Keratinocyte (primary cell): Measurements from ENCODE around the gene GOLT1A. TPM values are rescaled to one million over a fixed set of nuclear protein-coding genes. Genes with fewer than 3 reads are reported as not detected.

Source experiments
- DNase-seq: peaks from one replicate; pipeline ENCODE4 v3.0.0-alpha.2; 2011; ENCODE audit warnings: low read depth, missing footprints, low spot score
- FAIRE-seq: peaks from 2 replicates; lab custom pipeline; 2011; peaks lifted over from hg19 to GRCh38; lab: Jason Lieb, UNC
- H2AFZ ChIP-seq: 2 replicates; pipeline ENCODE4 v1.6.0; 2012; ENCODE audit warnings: low read length, control low read depth, inconsistent platforms; ENCODE audit not compliant: control insufficient read depth
- H3K27ac ChIP-seq: 2 replicates; pipeline ENCODE4 v1.5.1; 2011; ENCODE audit warnings: low read length; ENCODE audit not compliant: control insufficient read depth, insufficient read depth
- H3K27me3 ChIP-seq: 3 replicates; pipeline ENCODE4 v1.6.0; 2011; ENCODE audit warnings: low read length; ENCODE audit not compliant: control insufficient read depth, insufficient read depth; ENCODE audit errors: extremely low read depth
- H3K36me3 ChIP-seq, 2 experiments: 2 replicates in 1 of 2; 3 replicates in 1 of 2; pipeline ENCODE4 v1.5.1; 2011; ENCODE audit warnings: low read length in 2 of 2, mild to moderate bottlenecking in 1 of 2; ENCODE audit not compliant: control insufficient read depth in 2 of 2, insufficient read depth in 2 of 2; ENCODE audit errors: extremely low read depth in 1 of 2
- H3K4me1 ChIP-seq: 3 replicates; pipeline ENCODE4 v1.5.1; 2011; ENCODE audit warnings: low read length; ENCODE audit not compliant: control insufficient read depth, insufficient read depth; ENCODE audit errors: extremely low read depth
- H3K4me2 ChIP-seq: 3 replicates; pipeline ENCODE4 v1.6.0; 2011; ENCODE audit warnings: low read depth, low read length; ENCODE audit not compliant: control insufficient read depth, insufficient read depth; ENCODE audit errors: extremely low read depth
- H3K4me3 ChIP-seq, 3 experiments: fragments of 200-600 bp in 1 of 3; sonication (generic) in 1 of 3; 2 replicates in 2 of 3; 3 replicates in 1 of 3; pipeline ENCODE4 v1.5.1; 2011 to 2016; ENCODE audit warnings: low read length in 3 of 3, mild to moderate bottlenecking in 3 of 3, control low read depth in 2 of 3, inconsistent platforms in 1 of 3, low read depth in 1 of 3, mixed read lengths in 1 of 3, mixed run types in 1 of 3, moderate library complexity in 1 of 3; ENCODE audit not compliant: control insufficient read depth in 2 of 3, insufficient read depth in 2 of 3; ENCODE audit errors: extremely low read depth in 1 of 3
- H3K79me2 ChIP-seq: 2 replicates; pipeline ENCODE4 v1.6.0; 2012; ENCODE audit warnings: low read length; ENCODE audit not compliant: control insufficient read depth, insufficient read depth
- H3K9ac ChIP-seq: 3 replicates; pipeline ENCODE4 v1.6.0; 2011; ENCODE audit warnings: low read length; ENCODE audit not compliant: control insufficient read depth, insufficient read depth; ENCODE audit errors: extremely low read depth
- H3K9me1 ChIP-seq: 3 replicates; pipeline ENCODE4 v1.6.0; 2011; ENCODE audit warnings: low read length; ENCODE audit not compliant: control insufficient read depth, insufficient read depth; ENCODE audit errors: extremely low read depth
- H3K9me3 ChIP-seq: 2 replicates; pipeline ENCODE4 v1.5.1; 2012; ENCODE audit warnings: low read depth, low read length; ENCODE audit not compliant: control insufficient read depth
- H4K20me1 ChIP-seq: 3 replicates; pipeline ENCODE4 v1.6.0; 2011; ENCODE audit warnings: low read length; ENCODE audit not compliant: control insufficient read depth, insufficient read depth; ENCODE audit errors: extremely low read depth
- CTCF ChIP-seq, 3 experiments: IDR thresholded peaks in 1 of 3; conservative IDR thresholded peaks in 1 of 3; optimal IDR thresholded peaks in 1 of 3; 2 replicates in 2 of 3; 3 replicates in 1 of 3; pipeline versions ENCODE3 to v1.5.1; 2011; ENCODE audit warnings: low read length in 3 of 3, mild to moderate bottlenecking in 3 of 3, moderate library complexity in 2 of 3, control low read depth in 1 of 3, inconsistent platforms in 1 of 3; ENCODE audit not compliant: insufficient read depth in 2 of 3; ENCODE audit errors: extremely low read depth in 1 of 3
- EZH2 ChIP-seq: IDR thresholded peaks from one replicate; pipeline ENCODE4 v1.6.1; 2012; ENCODE audit warnings: inconsistent platforms, mild to moderate bottlenecking, low read length, moderate library complexity
- dilution Hi-C: fragments of 300-500 bp; cut with MboI; formaldehyde crosslinking; loops from one replicate; pipeline ENCODE4 v1.7.0; 2020; ENCODE audit warnings: low sequenced_read_pairs; ENCODE audit not compliant: extremely low pct_ligation_motif_present
- polyA plus RNA-seq, 5 experiments: library from polyadenylated mRNA; depleted of rRNA in 3 of 5; stranded (reverse) in 3 of 5; stranded (forward) in 1 of 5; unstranded in 1 of 5; fragments of >200 nt; gene quantifications; 1 replicate in 1 of 5; 2 replicates in 3 of 5; 3 replicates in 1 of 5; pipeline versions ENCODE4 v1.2.1 to v1.2.3, GENCODE V29; 2011 to 2012; ENCODE audit warnings: missing spikeins in 2 of 5, low read depth in 1 of 5, low replicate concordance in 1 of 5

The GOLT1A gene
- polyA plus RNA-seq, 1 donor (not counting 4 experiments of a cell fraction or from before 2014, with no cell fraction given) = 0.46 TPM

- Histone ChIP-seq H3K27ac (no peak overlapping the region), H4K20me1 (no peaks in the 10 kb centered on the region), H3K4me2 (no peak overlapping the region), H3K27me3 (no peaks in the 10 kb centered on the region), H3K79me2 (no peaks in the 10 kb centered on the region), H3K4me3 (no peak overlapping the region), H3K36me3 (no peaks in the 10 kb centered on the region), H3K9ac (no peak overlapping the region), H3K9me3 (peaks cover 6% of the 10 kb centered on the region), H3K9me1 (no peaks in the 10 kb centered on the region), H2AFZ (no peak overlapping the region), H3K4me1 (peaks cover 19% of the 10 kb centered on the region)
- dilution Hi-C loops = no loop called here
- DNase-seq (no peak), FAIRE-seq (no peak)
- no peak for TF ChIP-seq EZH2
- TF ChIP-seq CTCF (optimal IDR thresholded peaks at IDR 0.05 in 1 of 3, IDR thresholded peaks at IDR 0.05 in 1 of 3, conservative IDR thresholded peaks at IDR 0.05 in 1 of 3; ENCODE audit: extremely low read depth in 1 of 3, insufficient read depth in 2 of 3, low read length in 3 of 3) = no peak
Observed at GRCh38 chr1:204169858-204170257, 43.9 kb downstream of the GOLT1A start.

- Histone ChIP-seq H3K36me3 (no peaks in the 10 kb centered on the region), H3K4me1 (peaks cover 19% of the 10 kb centered on the region), H2AFZ (no peak overlapping the region), H3K9ac (no peak overlapping the region), H3K27me3 (no peaks in the 10 kb centered on the region), H3K9me3 (peaks cover 6% of the 10 kb centered on the region), H3K27ac (no peak overlapping the region), H3K4me3 (no peak overlapping the region), H4K20me1 (no peaks in the 10 kb centered on the region), H3K4me2 (no peak overlapping the region), H3K9me1 (no peaks in the 10 kb centered on the region), H3K79me2 (no peaks in the 10 kb centered on the region)
- TF ChIP-seq EZH2 (no peak), CTCF (optimal IDR thresholded peaks at IDR 0.05 in 1 of 3, IDR thresholded peaks at IDR 0.05 in 1 of 3, conservative IDR thresholded peaks at IDR 0.05 in 1 of 3; ENCODE audit: extremely low read depth in 1 of 3, insufficient read depth in 2 of 3, low read length in 3 of 3) (no peak)
- dilution Hi-C loops = no loop called here
- no peak for FAIRE-seq
- no peak for DNase-seq
Observed at GRCh38 chr1:204167730-204168129, 46.1 kb downstream of the GOLT1A start.
